Tibial nerve (tissue), 3 donors: ENCODE data around the gene ROBO3.

Source experiments
- CTCF ChIP-seq, 5 experiments: fragments of 200-600 bp in 3 of 5; fragments of 450-650 bp in 2 of 5; sonication (generic) in 3 of 5; IDR thresholded peaks; one replicate each; pipeline ENCODE4 v1.5.1; 2016 to 2019; ENCODE audit warnings: antibody characterized with exemption in 5 of 5, mild to moderate bottlenecking in 3 of 5, moderate library complexity in 2 of 5
- POLR2A ChIP-seq, 2 donors: fragments of 450-650 bp; IDR thresholded peaks; one replicate each; pipeline ENCODE4 v1.6.1; 2017; ENCODE audit warnings: antibody characterized with exemption in 2 of 2, mild to moderate bottlenecking in 2 of 2, moderate library complexity in 2 of 2

- no peak for TF ChIP-seq POLR2A (IDR thresholded peaks at IDR 0.05)
- no peak for TF ChIP-seq CTCF (IDR thresholded peaks at IDR 0.05)
Measured at GRCh38 chr11:124890683-124891372, 25.6 kb downstream of the ROBO3 start.
